ENCODE measurements around the gene FAM118A. TPM values are rescaled to one million over a fixed set of nuclear protein-coding genes. Genes with fewer than 3 reads are reported as not detected.

FAM118A gene
- total RNA-seq, 2 donors from 2014 or later: 60.8 to 215 TPM

DNA sequence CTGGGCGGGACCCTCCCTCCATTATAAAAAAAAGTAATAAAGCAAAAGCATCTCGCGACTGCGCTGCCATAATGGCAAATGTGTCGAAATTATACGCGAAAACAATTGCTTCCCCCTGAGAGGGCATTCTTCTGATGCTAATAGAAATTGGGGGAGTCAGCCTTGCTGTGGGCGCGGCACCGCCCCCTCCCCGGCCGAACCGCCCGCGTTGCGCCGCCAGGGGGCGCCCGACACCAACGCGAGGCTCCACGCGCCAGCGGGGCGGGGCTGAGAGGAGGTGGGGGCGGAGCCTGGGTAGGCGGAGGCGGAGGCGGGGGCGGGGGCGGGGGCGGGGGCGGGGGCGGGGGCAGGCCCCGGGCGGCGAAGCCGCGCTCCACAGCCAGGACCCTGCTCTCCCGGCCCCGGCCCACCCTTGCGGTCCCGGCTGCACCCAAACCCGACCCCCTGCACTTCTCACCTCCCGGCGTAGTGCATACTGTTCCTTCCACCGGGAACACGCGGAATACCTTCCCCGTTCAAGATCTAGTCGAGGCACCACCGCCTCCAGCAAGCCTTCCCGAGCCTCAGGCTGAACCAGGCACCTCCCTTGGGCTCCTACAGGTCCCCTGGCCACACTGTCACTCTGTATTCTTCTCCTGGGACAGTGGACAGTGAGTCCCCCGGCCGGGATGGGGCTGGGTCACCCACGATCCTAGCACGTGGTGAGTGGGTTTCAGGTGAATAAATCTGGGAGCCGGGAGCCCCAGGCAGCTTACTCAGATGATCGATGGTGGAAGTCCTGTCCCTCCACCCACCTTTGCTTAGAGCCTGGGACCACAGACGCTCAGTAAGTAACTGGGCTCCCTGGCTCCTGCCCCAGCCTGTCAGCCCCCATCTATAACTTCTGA is 40.5 kb upstream of the FAM118A start:
- H3K27me3 ChIP-seq (replicated peaks; ENCODE audit: insufficient read depth): no peaks in the 10 kb centered on the region
- no peaks in the 10 kb centered on the region for H3K9me3 ChIP-seq
- intact Hi-C loops (cut with DNase I): loop anchor here (1.0 to 2.0 kb wide), 3 partner anchors 40 to 284 kb away; partner anchors contain the start of gene FAM118A
- 2% methylated on average over 53 of the region's 60 CpGs for WGBS
- peak overlapping the region; percentile 36 to 52 for H3K4me3 ChIP-seq
- DNase-seq (ENCODE audit: low spot score): peak; percentile 85
- peak overlapping the region; percentile 78 to 83 for H3K27ac ChIP-seq
- H3K4me1 ChIP-seq (replicated peaks): peaks cover 11% of the 10 kb centered on the region
- TF ChIP-seq POLR2AphosphoS5 (IDR thresholded peaks at IDR 0.05) (peak; percentile 31), POLR2A (IDR thresholded peaks at IDR 0.05) (peak; percentile 52)
- TF ChIP-seq, protein P1, sequence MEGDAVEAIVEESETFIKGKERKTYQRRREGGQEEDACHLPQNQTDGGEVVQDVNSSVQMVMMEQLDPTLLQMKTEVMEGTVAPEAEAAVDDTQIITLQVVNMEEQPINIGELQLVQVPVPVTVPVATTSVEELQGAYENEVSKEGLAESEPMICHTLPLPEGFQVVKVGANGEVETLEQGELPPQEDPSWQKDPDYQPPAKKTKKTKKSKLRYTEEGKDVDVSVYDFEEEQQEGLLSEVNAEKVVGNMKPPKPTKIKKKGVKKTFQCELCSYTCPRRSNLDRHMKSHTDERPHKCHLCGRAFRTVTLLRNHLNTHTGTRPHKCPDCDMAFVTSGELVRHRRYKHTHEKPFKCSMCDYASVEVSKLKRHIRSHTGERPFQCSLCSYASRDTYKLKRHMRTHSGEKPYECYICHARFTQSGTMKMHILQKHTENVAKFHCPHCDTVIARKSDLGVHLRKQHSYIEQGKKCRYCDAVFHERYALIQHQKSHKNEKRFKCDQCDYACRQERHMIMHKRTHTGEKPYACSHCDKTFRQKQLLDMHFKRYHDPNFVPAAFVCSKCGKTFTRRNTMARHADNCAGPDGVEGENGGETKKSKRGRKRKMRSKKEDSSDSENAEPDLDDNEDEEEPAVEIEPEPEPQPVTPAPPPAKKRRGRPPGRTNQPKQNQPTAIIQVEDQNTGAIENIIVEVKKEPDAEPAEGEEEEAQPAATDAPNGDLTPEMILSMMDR (IDR thresholded peaks at IDR 0.05): peak; percentile 94 to 99 (median 98)
- H3K36me3 ChIP-seq: no peaks in the 10 kb centered on the region

DNA sequence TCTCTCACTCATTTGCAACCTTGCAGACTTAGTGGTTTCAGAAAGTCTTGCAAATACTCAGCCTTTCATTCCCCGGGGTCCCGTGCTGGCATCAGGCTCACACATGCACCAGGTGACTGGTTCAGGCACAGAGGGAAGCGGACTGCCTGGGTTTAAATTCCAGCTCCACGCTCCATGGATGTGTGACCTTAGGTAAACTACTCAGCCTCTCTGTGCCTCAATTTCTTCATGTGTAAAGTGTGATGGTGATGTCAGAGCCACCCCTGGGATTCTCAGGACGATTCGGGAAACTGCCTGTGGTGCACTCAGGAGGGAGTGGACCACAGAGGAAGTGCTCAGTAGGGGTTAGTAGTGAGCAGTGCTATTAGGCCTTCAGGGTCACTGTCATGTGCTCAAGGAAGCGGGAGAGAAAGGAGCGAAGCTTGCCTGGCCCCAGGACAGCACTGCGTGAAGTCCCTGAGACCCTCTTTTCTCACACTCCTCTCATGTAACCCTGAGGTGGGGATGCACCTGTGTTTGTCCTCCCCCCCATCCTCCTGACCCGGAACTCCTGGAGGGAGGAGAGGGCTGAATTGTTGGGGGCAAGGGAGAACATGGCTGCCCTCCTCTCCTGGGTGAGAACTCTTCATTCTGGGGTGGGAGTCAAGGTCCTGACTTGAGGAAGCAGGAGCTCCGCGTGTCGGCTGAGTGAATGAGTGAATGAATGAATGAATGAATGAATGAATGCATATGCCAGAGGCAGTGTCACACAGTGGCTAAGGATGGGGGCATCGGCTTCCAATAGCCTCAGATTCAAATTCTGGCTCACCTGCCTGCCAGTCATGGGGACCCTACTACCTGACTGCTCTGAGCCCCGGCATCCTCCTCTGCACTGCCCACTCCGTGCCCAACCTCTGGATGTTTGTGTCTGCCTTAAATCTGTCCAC is 39.4 kb upstream of the FAM118A start:
- 80% methylated on average over 16 of the region's 16 CpGs for WGBS
- TF ChIP-seq POLR2A (IDR thresholded peaks at IDR 0.05) (no peak), POLR2AphosphoS5 (IDR thresholded peaks at IDR 0.05) (no peak)
- TF ChIP-seq, protein P1 (IDR thresholded peaks at IDR 0.05): no peak
- no peaks in the 10 kb centered on the region for H3K36me3 ChIP-seq
- H3K27me3 ChIP-seq (replicated peaks; ENCODE audit: insufficient read depth): no peaks in the 10 kb centered on the region
- H3K27ac ChIP-seq: peak overlapping the region; percentile 6 to 83
- DNase-seq (ENCODE audit: low spot score): no peak
- intact Hi-C loops (cut with DNase I): no loop called here
- peak overlapping the region in 1 of 2 donors; percentile 52 for H3K4me3 ChIP-seq
- no peaks in the 10 kb centered on the region for H3K9me3 ChIP-seq
- H3K4me1 ChIP-seq (replicated peaks): peaks cover 11% of the 10 kb centered on the region

DNA sequence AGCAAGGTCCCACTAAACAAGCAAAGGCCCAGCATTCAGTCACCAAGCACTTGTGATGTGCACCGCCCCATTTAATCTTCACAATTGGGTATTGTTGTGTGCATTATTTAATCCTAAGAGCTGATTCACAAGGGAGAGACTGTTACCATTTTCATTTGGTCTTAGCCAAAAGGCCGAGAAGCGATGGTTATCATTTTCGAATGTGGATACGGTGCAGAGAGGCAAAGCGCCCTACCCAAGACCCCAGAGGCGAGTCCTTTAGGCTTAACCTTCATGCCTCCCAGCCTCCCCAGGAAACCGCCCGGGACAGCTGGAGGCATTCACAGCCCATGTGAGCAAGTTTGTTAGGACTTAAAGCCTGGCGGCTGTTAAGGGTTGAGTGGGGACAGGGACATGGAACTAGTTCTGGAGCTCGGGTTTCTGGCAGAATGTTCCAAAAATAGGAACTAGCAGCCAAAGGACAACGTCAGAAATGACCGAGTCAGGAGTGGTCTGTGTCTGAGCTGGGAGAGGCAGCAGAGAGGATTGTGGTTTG is 38.0 kb upstream of the FAM118A start:
- no peak for DNase-seq (ENCODE audit: low spot score)
- intact Hi-C loops (cut with DNase I): no loop called here
- peak; percentile 47 for TF ChIP-seq POLR2AphosphoS5 (IDR thresholded peaks at IDR 0.05)
- TF ChIP-seq, protein P1 (IDR thresholded peaks at IDR 0.05): no peak
- Histone ChIP-seq H3K27ac (peak overlapping the region; percentile 76 to 83), H3K4me1 (replicated peaks) (peaks cover 11% of the 10 kb centered on the region), H3K4me3 (no peak overlapping the region), H3K27me3 (replicated peaks; ENCODE audit: insufficient read depth) (no peaks in the 10 kb centered on the region), H3K9me3 (no peaks in the 10 kb centered on the region), H3K36me3 (no peaks in the 10 kb centered on the region)
- WGBS: 31% methylated on average over 13 of the region's 13 CpGs

DNA sequence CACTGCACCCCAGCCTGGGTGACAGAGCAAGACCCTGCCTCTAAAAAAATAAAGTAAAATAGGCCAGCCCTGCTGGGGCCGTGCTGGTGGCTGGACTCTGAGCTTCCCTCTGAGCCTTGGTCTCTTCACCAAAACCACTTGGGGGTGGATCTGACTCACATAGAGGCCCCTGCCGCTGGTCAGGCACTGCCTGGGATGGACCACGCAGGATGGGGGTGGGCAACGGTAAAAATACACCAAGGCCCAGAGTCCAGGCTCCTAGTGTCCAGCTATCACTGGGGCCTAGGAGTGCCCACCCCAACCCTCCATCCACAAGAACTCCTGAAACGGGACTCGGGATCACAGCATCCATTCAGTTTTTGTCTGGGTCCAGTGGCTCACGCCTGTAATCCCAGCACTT is 37.2 kb upstream of the FAM118A start:
- Histone ChIP-seq H3K4me3 (no peak overlapping the region), H3K36me3 (no peaks in the 10 kb centered on the region), H3K9me3 (no peaks in the 10 kb centered on the region), H3K4me1 (replicated peaks) (peaks cover 11% of the 10 kb centered on the region), H3K27ac (peak overlapping the region; percentile 76 to 83), H3K27me3 (replicated peaks; ENCODE audit: insufficient read depth) (no peaks in the 10 kb centered on the region)
- TF ChIP-seq, protein P1 (IDR thresholded peaks at IDR 0.05): no peak
- TF ChIP-seq POLR2A (IDR thresholded peaks at IDR 0.05): no peak
- TF ChIP-seq POLR2AphosphoS5 (IDR thresholded peaks at IDR 0.05): no peak
- DNase-seq (ENCODE audit: low spot score): no peak
- intact Hi-C loops (cut with DNase I): no loop called here
- 92% methylated on average over 7 of the region's 7 CpGs for WGBS

All from prostate gland (tissue), 2 donors.